ENCODE results near the gene HBG1. TPM values are rescaled to one million over a fixed set of nuclear protein-coding genes. Genes with fewer than 3 reads are reported as not detected.

HBG1 gene
- total and polyA plus RNA-seq, 8 donors: 6.2 TPM; not detected in 7

DNA sequence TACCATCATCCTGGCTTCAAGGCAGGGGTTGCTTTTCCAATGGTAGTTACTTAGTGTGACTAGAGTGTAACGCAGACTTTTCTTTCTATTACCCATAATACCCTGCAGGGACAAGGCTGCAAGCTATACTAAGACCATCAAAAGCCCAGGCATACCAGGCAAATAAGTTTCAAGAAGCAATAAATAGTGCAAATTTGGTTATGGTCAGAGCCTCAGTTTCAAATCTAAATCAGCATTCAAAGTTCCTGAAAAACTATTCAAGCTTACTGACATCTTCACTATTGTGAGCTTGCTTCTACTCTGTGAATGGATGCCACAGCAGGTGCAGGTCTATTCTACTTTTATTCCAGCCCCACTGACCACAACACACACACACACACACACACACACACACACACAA, 20.3 kb downstream of the HBG1 start:
- 80 to 95% (median 86%) methylated on average over 1 of the region's 1 CpG for WGBS, 5 donors
- intact Hi-C loops (cut with DNase I; ENCODE audit: low total_unique reads): no loop called here
- Histone ChIP-seq H3K36me3 (no peaks in the 10 kb centered on the region), H3K9me3 (no peaks in the 10 kb centered on the region), H3K27ac (no peak overlapping the region), H3K27me3 (no peaks in the 10 kb centered on the region), H3K4me1 (no peaks in the 10 kb centered on the region), H3K4me3 (no peak overlapping the region)
- DNase-seq: no peak
- no peak for TF ChIP-seq EP300 (IDR thresholded peaks at IDR 0.05)
- TF ChIP-seq, protein P1, sequence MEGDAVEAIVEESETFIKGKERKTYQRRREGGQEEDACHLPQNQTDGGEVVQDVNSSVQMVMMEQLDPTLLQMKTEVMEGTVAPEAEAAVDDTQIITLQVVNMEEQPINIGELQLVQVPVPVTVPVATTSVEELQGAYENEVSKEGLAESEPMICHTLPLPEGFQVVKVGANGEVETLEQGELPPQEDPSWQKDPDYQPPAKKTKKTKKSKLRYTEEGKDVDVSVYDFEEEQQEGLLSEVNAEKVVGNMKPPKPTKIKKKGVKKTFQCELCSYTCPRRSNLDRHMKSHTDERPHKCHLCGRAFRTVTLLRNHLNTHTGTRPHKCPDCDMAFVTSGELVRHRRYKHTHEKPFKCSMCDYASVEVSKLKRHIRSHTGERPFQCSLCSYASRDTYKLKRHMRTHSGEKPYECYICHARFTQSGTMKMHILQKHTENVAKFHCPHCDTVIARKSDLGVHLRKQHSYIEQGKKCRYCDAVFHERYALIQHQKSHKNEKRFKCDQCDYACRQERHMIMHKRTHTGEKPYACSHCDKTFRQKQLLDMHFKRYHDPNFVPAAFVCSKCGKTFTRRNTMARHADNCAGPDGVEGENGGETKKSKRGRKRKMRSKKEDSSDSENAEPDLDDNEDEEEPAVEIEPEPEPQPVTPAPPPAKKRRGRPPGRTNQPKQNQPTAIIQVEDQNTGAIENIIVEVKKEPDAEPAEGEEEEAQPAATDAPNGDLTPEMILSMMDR (IDR thresholded peaks at IDR 0.05): no peak
- no peak for TF ChIP-seq POLR2AphosphoS5 (IDR thresholded peaks at IDR 0.05)
- no peak for TF ChIP-seq POLR2A (IDR thresholded peaks at IDR 0.05)

DNA sequence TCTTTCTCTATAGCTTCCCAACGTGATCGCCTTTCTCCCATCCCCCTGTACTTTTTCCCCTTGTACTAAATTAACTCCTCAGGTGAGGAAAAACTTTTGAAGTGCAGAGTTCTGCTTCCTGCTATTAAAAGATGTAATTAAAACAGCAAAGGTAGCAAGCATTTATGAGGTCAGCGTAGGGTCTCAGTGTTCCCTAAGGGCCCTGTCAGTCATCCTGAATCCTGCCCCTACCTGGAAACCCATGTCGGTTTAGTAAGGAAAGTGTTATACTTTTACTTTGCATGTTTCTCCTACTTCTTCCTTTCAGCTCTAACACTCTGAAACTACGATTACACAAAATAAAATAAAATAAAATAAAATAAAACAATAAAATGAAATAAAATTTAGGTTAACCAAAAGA, 21.5 kb downstream of the HBG1 start:
- DNase-seq: no peak
- TF ChIP-seq POLR2A (IDR thresholded peaks at IDR 0.05) (no peak), EP300 (IDR thresholded peaks at IDR 0.05) (no peak), POLR2AphosphoS5 (IDR thresholded peaks at IDR 0.05) (no peak)
- TF ChIP-seq, protein P1 (IDR thresholded peaks at IDR 0.05): no peak
- Histone ChIP-seq H3K27ac (no peak overlapping the region), H3K27me3 (no peaks in the 10 kb centered on the region), H3K4me1 (no peaks in the 10 kb centered on the region), H3K9me3 (no peaks in the 10 kb centered on the region), H3K4me3 (no peak overlapping the region), H3K36me3 (no peaks in the 10 kb centered on the region)
- intact Hi-C loops (cut with DNase I; ENCODE audit: low total_unique reads): no loop called here
- WGBS, 5 donors: 69 to 74% (median 69%) methylated on average over 5 of the region's 5 CpGs

DNA sequence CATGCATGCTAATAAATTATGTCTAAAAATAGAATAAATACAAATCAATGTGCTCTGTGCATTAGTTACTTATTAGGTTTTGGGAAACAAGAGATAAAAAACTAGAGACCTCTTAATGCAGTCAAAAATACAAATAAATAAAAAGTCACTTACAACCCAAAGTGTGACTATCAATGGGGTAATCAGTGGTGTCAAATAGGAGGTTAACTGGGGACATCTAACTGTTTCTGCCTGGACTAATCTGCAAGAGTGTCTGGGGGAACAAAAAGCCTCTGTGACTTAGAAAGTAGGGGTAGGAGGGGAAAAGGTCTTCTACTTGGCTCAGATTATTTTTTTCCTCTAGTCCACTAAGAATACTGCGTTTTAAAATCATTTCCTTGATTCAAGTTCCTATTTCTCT, 22.0 kb downstream of the HBG1 start:
- intact Hi-C loops (cut with DNase I; ENCODE audit: low total_unique reads): no loop called here
- Histone ChIP-seq H3K27ac (no peak overlapping the region), H3K9me3 (no peaks in the 10 kb centered on the region), H3K36me3 (no peaks in the 10 kb centered on the region), H3K4me3 (no peak overlapping the region), H3K4me1 (no peaks in the 10 kb centered on the region), H3K27me3 (no peaks in the 10 kb centered on the region)
- DNase-seq: no peak
- no peak for TF ChIP-seq EP300 (IDR thresholded peaks at IDR 0.05)
- TF ChIP-seq POLR2AphosphoS5 (IDR thresholded peaks at IDR 0.05): no peak
- TF ChIP-seq, protein P1 (IDR thresholded peaks at IDR 0.05): no peak
- TF ChIP-seq POLR2A (IDR thresholded peaks at IDR 0.05): no peak
- 39 to 52% (median 45%) methylated on average over 1 of the region's 1 CpG for WGBS, 5 donors

DNA sequence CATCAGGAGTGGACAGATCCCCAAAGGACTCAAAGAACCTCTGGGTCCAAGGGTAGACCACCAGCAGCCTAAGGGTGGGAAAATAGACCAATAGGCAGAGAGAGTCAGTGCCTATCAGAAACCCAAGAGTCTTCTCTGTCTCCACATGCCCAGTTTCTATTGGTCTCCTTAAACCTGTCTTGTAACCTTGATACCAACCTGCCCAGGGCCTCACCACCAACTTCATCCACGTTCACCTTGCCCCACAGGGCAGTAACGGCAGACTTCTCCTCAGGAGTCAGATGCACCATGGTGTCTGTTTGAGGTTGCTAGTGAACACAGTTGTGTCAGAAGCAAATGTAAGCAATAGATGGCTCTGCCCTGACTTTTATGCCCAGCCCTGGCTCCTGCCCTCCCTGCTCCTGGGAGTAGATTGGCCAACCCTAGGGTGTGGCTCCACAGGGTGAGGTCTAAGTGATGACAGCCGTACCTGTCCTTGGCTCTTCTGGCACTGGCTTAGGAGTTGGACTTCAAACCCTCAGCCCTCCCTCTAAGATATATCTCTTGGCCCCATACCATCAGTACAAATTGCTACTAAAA, 22.8 kb downstream of the HBG1 start, which contains the start of gene HBB:
HBB (minus strand) TSS at position 340 of the 579 bp plus-strand sequence; CDS start at position 290, 50 bp downstream.
- no peak for TF ChIP-seq EP300 (IDR thresholded peaks at IDR 0.05)
- TF ChIP-seq POLR2AphosphoS5 (IDR thresholded peaks at IDR 0.05): no peak
- TF ChIP-seq, protein P1 (IDR thresholded peaks at IDR 0.05): no peak
- TF ChIP-seq POLR2A (IDR thresholded peaks at IDR 0.05): no peak
- intact Hi-C loops (cut with DNase I; ENCODE audit: low total_unique reads): no loop called here
- Histone ChIP-seq H3K36me3 (no peaks in the 10 kb centered on the region), H3K9me3 (no peaks in the 10 kb centered on the region), H3K27ac (no peak within 1 kb of the TSS), H3K4me1 (no peaks in the 10 kb centered on the region), H3K4me3 (no peak within 1 kb of the TSS), H3K27me3 (no peaks in the 10 kb centered on the region)
- DNase-seq: no peak
- 70 to 85% (median 78%) methylated on average over 3 of the region's 3 CpGs for WGBS, 5 donors
